ENCODE measurements around the gene GALNT12.

The GALNT12 gene

DNA sequence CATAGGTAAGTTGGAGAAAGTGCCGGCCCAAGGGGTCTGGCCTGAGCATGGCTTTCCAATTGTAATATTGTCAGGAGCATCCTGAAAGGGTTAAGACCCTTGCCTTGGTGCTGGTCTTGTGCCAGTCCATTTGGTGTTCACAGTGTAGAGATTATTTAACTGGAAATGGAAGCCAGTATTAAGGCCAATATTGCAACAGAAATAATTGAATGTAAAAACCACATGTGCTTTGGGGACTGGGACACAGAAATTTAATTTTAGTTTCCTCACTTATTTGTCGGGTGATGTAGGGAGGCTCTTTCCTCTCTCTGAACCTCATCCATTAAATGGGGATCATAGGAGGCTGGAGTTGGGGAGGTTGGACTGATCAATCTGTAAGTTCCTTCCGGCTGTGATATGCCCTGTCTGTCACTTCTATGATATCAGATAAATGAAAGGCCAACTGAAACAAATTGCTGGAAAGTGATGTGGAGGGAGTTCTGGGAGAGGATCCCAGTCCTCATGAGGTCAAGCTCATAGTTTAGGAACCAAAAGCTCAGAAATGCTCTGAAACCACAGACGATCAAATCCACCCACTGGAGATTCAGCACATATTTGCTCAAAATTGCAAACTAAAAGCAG is 81.4 kb downstream of the GALNT12 start:
- H3K9me3 ChIP-seq (ENCODE audit: insufficient read depth, low read length) = no peaks in the 10 kb centered on the region
- no peak overlapping the region for H2AFZ ChIP-seq (ENCODE audit: low read depth, low read length)
- H3K4me1 ChIP-seq (ENCODE audit: low read length) = no peaks in the 10 kb centered on the region
- H3K36me3 ChIP-seq (replicated peaks; ENCODE audit: low read depth, low read length) = no peaks in the 10 kb centered on the region
- H4K20me1 ChIP-seq (ENCODE audit: insufficient read depth, low read length) = no peaks in the 10 kb centered on the region
- no peak overlapping the region for H3K27ac ChIP-seq (ENCODE audit: low read length)
- H3K27me3 ChIP-seq (ENCODE audit: low read depth, low read length) = peaks cover 39% of the 10 kb centered on the region
- no peak overlapping the region for H3K4me3 ChIP-seq (ENCODE audit: low read length)
- H3K4me2 ChIP-seq (ENCODE audit: low read length) = no peak overlapping the region
- TF ChIP-seq, protein P1, sequence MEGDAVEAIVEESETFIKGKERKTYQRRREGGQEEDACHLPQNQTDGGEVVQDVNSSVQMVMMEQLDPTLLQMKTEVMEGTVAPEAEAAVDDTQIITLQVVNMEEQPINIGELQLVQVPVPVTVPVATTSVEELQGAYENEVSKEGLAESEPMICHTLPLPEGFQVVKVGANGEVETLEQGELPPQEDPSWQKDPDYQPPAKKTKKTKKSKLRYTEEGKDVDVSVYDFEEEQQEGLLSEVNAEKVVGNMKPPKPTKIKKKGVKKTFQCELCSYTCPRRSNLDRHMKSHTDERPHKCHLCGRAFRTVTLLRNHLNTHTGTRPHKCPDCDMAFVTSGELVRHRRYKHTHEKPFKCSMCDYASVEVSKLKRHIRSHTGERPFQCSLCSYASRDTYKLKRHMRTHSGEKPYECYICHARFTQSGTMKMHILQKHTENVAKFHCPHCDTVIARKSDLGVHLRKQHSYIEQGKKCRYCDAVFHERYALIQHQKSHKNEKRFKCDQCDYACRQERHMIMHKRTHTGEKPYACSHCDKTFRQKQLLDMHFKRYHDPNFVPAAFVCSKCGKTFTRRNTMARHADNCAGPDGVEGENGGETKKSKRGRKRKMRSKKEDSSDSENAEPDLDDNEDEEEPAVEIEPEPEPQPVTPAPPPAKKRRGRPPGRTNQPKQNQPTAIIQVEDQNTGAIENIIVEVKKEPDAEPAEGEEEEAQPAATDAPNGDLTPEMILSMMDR (IDR thresholded peaks at IDR 0.05; ENCODE audit: low read depth, low read length) = no peak
- TF ChIP-seq EZH2phosphoT487 (IDR thresholded peaks at IDR 0.05; ENCODE audit: low read depth) = no peak
- H3K9ac ChIP-seq (ENCODE audit: low read length) = no peak overlapping the region
- H3K79me2 ChIP-seq (ENCODE audit: low read length) = no peaks in the 10 kb centered on the region

DNA sequence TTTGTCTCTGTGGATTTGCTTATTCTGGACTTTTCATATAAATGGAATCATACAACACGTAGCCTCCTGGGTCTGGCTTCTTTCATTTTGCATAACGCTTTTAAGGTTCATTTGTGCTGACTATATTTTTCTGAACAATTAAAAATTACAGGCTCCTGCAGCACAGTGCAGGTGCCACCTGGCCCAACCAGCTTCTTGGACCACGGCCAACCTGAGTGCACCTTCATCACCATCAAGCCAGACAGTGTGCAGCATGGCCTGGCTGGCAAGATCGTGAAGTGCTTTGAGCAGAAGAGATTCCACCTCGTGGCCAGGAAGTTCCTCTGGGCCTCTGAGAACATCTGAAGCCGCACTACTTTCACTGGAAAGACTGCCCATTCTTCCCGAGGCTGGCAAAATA is 82.8 kb downstream of the GALNT12 start:
- Histone ChIP-seq H2AFZ (ENCODE audit: low read depth, low read length) (no peak overlapping the region), H3K79me2 (ENCODE audit: low read length) (no peaks in the 10 kb centered on the region), H3K36me3 (replicated peaks; ENCODE audit: low read depth, low read length) (no peaks in the 10 kb centered on the region), H3K4me1 (ENCODE audit: low read length) (no peaks in the 10 kb centered on the region), H3K9ac (ENCODE audit: low read length) (no peak overlapping the region), H3K9me3 (ENCODE audit: insufficient read depth, low read length) (no peaks in the 10 kb centered on the region), H3K27me3 (ENCODE audit: low read depth, low read length) (peaks cover 35% of the 10 kb centered on the region), H3K4me3 (ENCODE audit: low read length) (no peak overlapping the region), H4K20me1 (ENCODE audit: insufficient read depth, low read length) (no peaks in the 10 kb centered on the region), H3K27ac (ENCODE audit: low read length) (no peak overlapping the region), H3K4me2 (ENCODE audit: low read length) (no peak overlapping the region)
- TF ChIP-seq, protein P1 (IDR thresholded peaks at IDR 0.05; ENCODE audit: low read depth, low read length) = no peak
- no peak for TF ChIP-seq EZH2phosphoT487 (IDR thresholded peaks at IDR 0.05; ENCODE audit: low read depth)

DNA sequence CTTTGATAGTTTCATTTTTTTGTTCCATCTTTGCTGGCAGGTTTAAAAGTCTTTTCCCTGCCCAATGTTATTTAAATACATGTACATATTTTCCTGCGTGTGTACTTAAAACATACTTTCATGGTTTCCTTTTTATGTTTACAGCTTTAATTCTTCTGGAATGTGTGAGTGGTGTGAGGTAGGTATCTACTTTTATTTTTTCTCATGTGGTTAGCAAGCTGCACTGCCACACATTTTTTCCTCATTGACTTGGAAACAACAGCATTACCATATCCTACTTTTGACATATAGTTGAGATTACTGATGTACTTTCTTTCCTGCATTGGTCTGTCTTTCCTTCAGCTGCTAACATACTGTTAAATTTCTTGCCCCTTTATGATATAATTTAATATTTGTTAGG is 84.8 kb downstream of the GALNT12 start:
- no peaks in the 10 kb centered on the region for H4K20me1 ChIP-seq (ENCODE audit: insufficient read depth, low read length)
- H3K4me1 ChIP-seq (ENCODE audit: low read length) = no peaks in the 10 kb centered on the region
- H3K79me2 ChIP-seq (ENCODE audit: low read length) = no peaks in the 10 kb centered on the region
- no peak overlapping the region for H3K4me3 ChIP-seq (ENCODE audit: low read length)
- H3K9me3 ChIP-seq (ENCODE audit: insufficient read depth, low read length) = no peaks in the 10 kb centered on the region
- H3K4me2 ChIP-seq (ENCODE audit: low read length) = no peak overlapping the region
- no peak overlapping the region for H3K27ac ChIP-seq (ENCODE audit: low read length)
- H2AFZ ChIP-seq (ENCODE audit: low read depth, low read length) = no peak overlapping the region
- no peaks in the 10 kb centered on the region for H3K36me3 ChIP-seq (replicated peaks; ENCODE audit: low read depth, low read length)
- peaks cover 28% of the 10 kb centered on the region; the same call in 1 of the 2 replicates for H3K27me3 ChIP-seq (ENCODE audit: low read depth, low read length)
- H3K9ac ChIP-seq (ENCODE audit: low read length) = no peak overlapping the region
- TF ChIP-seq, protein P1 (IDR thresholded peaks at IDR 0.05; ENCODE audit: low read depth, low read length) = no peak
- TF ChIP-seq EZH2phosphoT487 (IDR thresholded peaks at IDR 0.05; ENCODE audit: low read depth) = no peak

DNA sequence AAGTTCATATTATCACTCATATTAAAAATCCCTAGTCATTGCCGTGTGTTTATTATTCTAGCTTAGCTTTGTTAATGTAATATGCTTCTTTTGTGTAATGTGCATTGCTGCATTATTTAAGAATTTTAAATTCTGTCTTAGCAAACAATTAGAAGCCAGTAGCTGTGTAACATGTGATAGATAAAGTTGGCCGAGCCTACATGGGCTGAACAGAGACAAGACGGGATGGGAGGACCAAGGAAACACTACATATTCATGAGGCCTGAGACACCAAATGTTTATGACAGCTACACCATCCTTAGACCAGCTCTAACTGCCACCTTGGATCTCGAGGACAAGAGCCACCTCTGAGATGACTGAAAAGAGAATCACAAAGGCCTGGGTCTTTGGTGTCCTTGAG is 85.2 kb downstream of the GALNT12 start:
- Histone ChIP-seq H3K4me1 (ENCODE audit: low read length) (no peaks in the 10 kb centered on the region), H3K4me2 (ENCODE audit: low read length) (no peak overlapping the region), H3K27ac (ENCODE audit: low read length) (no peak overlapping the region), H2AFZ (ENCODE audit: low read depth, low read length) (no peak overlapping the region), H3K4me3 (ENCODE audit: low read length) (no peak overlapping the region), H3K9me3 (ENCODE audit: insufficient read depth, low read length) (no peaks in the 10 kb centered on the region), H3K27me3 (ENCODE audit: low read depth, low read length) (peaks cover 26% of the 10 kb centered on the region; the same call in 1 of the 2 replicates), H3K9ac (ENCODE audit: low read length) (no peak overlapping the region), H3K79me2 (ENCODE audit: low read length) (no peaks in the 10 kb centered on the region), H3K36me3 (replicated peaks; ENCODE audit: low read depth, low read length) (no peaks in the 10 kb centered on the region), H4K20me1 (ENCODE audit: insufficient read depth, low read length) (no peaks in the 10 kb centered on the region)
- TF ChIP-seq EZH2phosphoT487 (IDR thresholded peaks at IDR 0.05; ENCODE audit: low read depth) = no peak
- TF ChIP-seq, protein P1 (IDR thresholded peaks at IDR 0.05; ENCODE audit: low read depth, low read length) = no peak
